Activated T-helper 2 cell treated with anti-CD3 and anti-CD28 coated beads, Interferon-gamma antibody, Interleukin-2, Interleukin-4, amounts not matched to agents 10 μg/mL and 5 μg/mL and 100 μg/mL, durations not matched to agents 14 hours and 24 hours and 36 hours (primary cell): ENCODE results near the gene APPL2. TPM values are rescaled to one million over a fixed set of nuclear protein-coding genes. Genes with fewer than 3 reads are reported as not detected.

Experiments
- DNase-seq: peaks from one replicate; pipeline ENCODE4 v3.0.0; 2021; ENCODE audit warnings: low spot score
- H3K27ac Mint-ChIP-seq: one replicate; pipeline ENCODE4 v1.8.0; 2021; ENCODE audit warnings: mixed read lengths
- H3K27me3 Mint-ChIP-seq: one replicate; pipeline ENCODE4 v1.8.0; 2021; ENCODE audit warnings: low read depth, mixed read lengths
- H3K36me3 Mint-ChIP-seq: one replicate; pipeline ENCODE4 v1.8.0; 2021; ENCODE audit warnings: low read depth, mixed read lengths
- H3K4me1 Mint-ChIP-seq: one replicate; pipeline ENCODE4 v1.8.0; 2021; ENCODE audit warnings: low read depth, mixed read lengths
- H3K4me3 Mint-ChIP-seq: one replicate; pipeline ENCODE4 v1.8.0; 2021; ENCODE audit warnings: low read depth, mild to moderate bottlenecking, moderate library complexity, mixed read lengths
- H3K9me3 Mint-ChIP-seq: one replicate; pipeline ENCODE4 v1.8.0; 2021; ENCODE audit warnings: mixed read lengths
- intact Hi-C: fragments of 100-400 bp; cut with micrococcal nuclease; formaldehyde crosslinking; loops from one replicate; pipeline ENCODE4 v1.15.1; 2023
- total RNA-seq: library from RNA; stranded (reverse); gene quantifications from 2 replicates; pipeline ENCODE4 v1.2.3, GENCODE V29; 2022

Gene APPL2
- total RNA-seq, result 28.8 and 30.4 TPM in 2 replicates

- no peaks in the 10 kb centered on the region for H3K9me3 Mint-ChIP-seq
- intact Hi-C loops, result loop anchor here (2.0 to 5.0 kb wide), 2 partner anchors 59 to 127 kb away; no protein-coding TSS in a partner anchor
- peak within 1 kb of the TSS; percentile 75 for H3K27ac Mint-ChIP-seq
- no peaks in the 10 kb centered on the region for H3K27me3 Mint-ChIP-seq
- peak; percentile 69 for DNase-seq
- peaks cover 34% of the 10 kb centered on the region for H3K4me1 Mint-ChIP-seq
- peak within 1 kb of the TSS; percentile 88 for H3K4me3 Mint-ChIP-seq
- peaks cover 10% of the 10 kb centered on the region for H3K36me3 Mint-ChIP-seq
Measured at GRCh38 chr12:105235732-105236476, at the start of gene APPL2. Gene APPL2 (minus strand): TSS chr12:105236174. CDS start chr12:105236012, 162 bp downstream.

GRCh38 chr12:105285378-105285777 is 49.4 kb upstream of the APPL2 start:
- no peak overlapping the region for H3K27ac Mint-ChIP-seq

GRCh38 chr12:105281694-105282049 is 45.7 kb upstream of the APPL2 start:
- Mint-ChIP-seq H3K27ac (no peak overlapping the region), H3K4me1 (peaks cover 10% of the 10 kb centered on the region)
- intact Hi-C loops, result no loop called here

More at GRCh38 chr12:105285378-105285777, 49.4 kb upstream of the APPL2 start:
- Mint-ChIP-seq H3K4me1 (peaks cover 7% of the 10 kb centered on the region), H3K27me3 (peaks cover 2% of the 10 kb centered on the region), H3K9me3 (no peaks in the 10 kb centered on the region), H3K4me3 (no peak overlapping the region), H3K36me3 (peaks cover 14% of the 10 kb centered on the region)
- DNase-seq, result no peak
- intact Hi-C loops, result no loop called here

GRCh38 chr12:105280966-105281693 is 45.2 kb upstream of the APPL2 start:
- intact Hi-C loops, result no loop called here
- Mint-ChIP-seq H3K4me3 (no peak overlapping the region), H3K4me1 (peaks cover 15% of the 10 kb centered on the region), H3K36me3 (peaks cover 19% of the 10 kb centered on the region), H3K9me3 (no peaks in the 10 kb centered on the region), H3K27me3 (peaks cover 2% of the 10 kb centered on the region), H3K27ac (no peak overlapping the region)
- DNase-seq, result no peak

More at GRCh38 chr12:105281694-105282049, 45.7 kb upstream of the APPL2 start:
- Mint-ChIP-seq H3K36me3 (peaks cover 14% of the 10 kb centered on the region), H3K27me3 (peaks cover 2% of the 10 kb centered on the region), H3K9me3 (no peaks in the 10 kb centered on the region), H3K4me3 (no peak overlapping the region)
- DNase-seq, result no peak

- H3K27me3 Mint-ChIP-seq, result no peaks in the 10 kb centered on the region
- intact Hi-C loops, result loop anchor here (1.0 to 5.0 kb wide), 3 partner anchors 45 to 104 kb away; no protein-coding TSS in a partner anchor
- H3K4me1 Mint-ChIP-seq, result peaks cover 13% of the 10 kb centered on the region
- no peak overlapping the region for H3K4me3 Mint-ChIP-seq
- H3K36me3 Mint-ChIP-seq, result peaks cover 19% of the 10 kb centered on the region
- no peak overlapping the region for H3K27ac Mint-ChIP-seq
- DNase-seq, result peak; percentile 30
- no peaks in the 10 kb centered on the region for H3K9me3 Mint-ChIP-seq
Measured at GRCh38 chr12:105279460-105280056, 43.6 kb upstream of the APPL2 start.

- Mint-ChIP-seq H3K4me1 (peaks cover 8% of the 10 kb centered on the region), H3K27me3 (no peaks in the 10 kb centered on the region), H3K4me3 (no peak overlapping the region), H3K36me3 (peaks cover 9% of the 10 kb centered on the region), H3K27ac (no peak overlapping the region), H3K9me3 (no peaks in the 10 kb centered on the region)
- intact Hi-C loops, result loop anchor here (2.0 to 5.0 kb wide), 2 partner anchors 47 to 51 kb away; no protein-coding TSS in a partner anchor
- no peak for DNase-seq
Measured at GRCh38 chr12:105278043-105278697, 42.2 kb upstream of the APPL2 start.

- H3K36me3 Mint-ChIP-seq, result peaks cover 15% of the 10 kb centered on the region
- intact Hi-C loops, result loop anchor here (5.0 kb wide), 1 partner anchor 49 kb away; no protein-coding TSS in a partner anchor
- H3K4me3 Mint-ChIP-seq, result no peak overlapping the region
- peaks cover 11% of the 10 kb centered on the region for H3K4me1 Mint-ChIP-seq
- DNase-seq, result no peak
- H3K27ac Mint-ChIP-seq, result no peak overlapping the region
- H3K27me3 Mint-ChIP-seq, result no peaks in the 10 kb centered on the region
- no peaks in the 10 kb centered on the region for H3K9me3 Mint-ChIP-seq
Measured at GRCh38 chr12:105275997-105276733, 40.2 kb upstream of the APPL2 start.

- Mint-ChIP-seq H3K9me3 (no peaks in the 10 kb centered on the region), H3K4me1 (peaks cover 10% of the 10 kb centered on the region), H3K36me3 (peaks cover 15% of the 10 kb centered on the region), H3K27me3 (no peaks in the 10 kb centered on the region), H3K27ac (no peak overlapping the region), H3K4me3 (no peak overlapping the region)
- DNase-seq, result no peak
- intact Hi-C loops, result no loop called here
Measured at GRCh38 chr12:105274571-105274970, 38.6 kb upstream of the APPL2 start.

GRCh38 chr12:105273601-105274000 is 37.6 kb upstream of the APPL2 start:
- peaks cover 9% of the 10 kb centered on the region for H3K4me1 Mint-ChIP-seq
- no peaks in the 10 kb centered on the region for H3K27me3 Mint-ChIP-seq
- DNase-seq, result no peak
- no peak overlapping the region for H3K4me3 Mint-ChIP-seq
- H3K27ac Mint-ChIP-seq, result no peak overlapping the region
- H3K36me3 Mint-ChIP-seq, result peaks cover 15% of the 10 kb centered on the region
- no peaks in the 10 kb centered on the region for H3K9me3 Mint-ChIP-seq
- intact Hi-C loops, result no loop called here

GRCh38 chr12:105272814-105273416 is 36.9 kb upstream of the APPL2 start:
- H3K36me3 Mint-ChIP-seq, result peaks cover 15% of the 10 kb centered on the region
- no peak overlapping the region for H3K27ac Mint-ChIP-seq

GRCh38 chr12:105272152-105272551 is 36.2 kb upstream of the APPL2 start:
- Mint-ChIP-seq H3K27ac (no peak overlapping the region), H3K9me3 (no peaks in the 10 kb centered on the region), H3K4me1 (peaks cover 9% of the 10 kb centered on the region), H3K4me3 (no peak overlapping the region), H3K36me3 (peaks cover 15% of the 10 kb centered on the region), H3K27me3 (no peaks in the 10 kb centered on the region)
- intact Hi-C loops, result no loop called here
- DNase-seq, result no peak

More at GRCh38 chr12:105272814-105273416, 36.9 kb upstream of the APPL2 start:
- no peak overlapping the region for H3K4me3 Mint-ChIP-seq
- H3K4me1 Mint-ChIP-seq, result peaks cover 9% of the 10 kb centered on the region
- H3K27me3 Mint-ChIP-seq, result no peaks in the 10 kb centered on the region
- intact Hi-C loops, result no loop called here
- H3K9me3 Mint-ChIP-seq, result no peaks in the 10 kb centered on the region
- no peak for DNase-seq
